Natural killer cell (primary cell): ENCODE results near the gene GGTLC1. TPM values are rescaled to one million over a fixed set of nuclear protein-coding genes. Genes with fewer than 3 reads are reported as not detected.
"Not testable (repeated sequence)": the region's sequence is repeated elsewhere in the genome, so short reads cannot be mapped to it uniquely, and the experiment has no call there.

Experiments used
- ATAC-seq, 3 donors: fragments of 150-1000 bp in 2 of 3; fragments of 200-7000 bp in 1 of 3; cut with Tn5 transposase; 1 replicate in 1 of 3; 2 replicates in 2 of 3; pipeline ENCODE4 v1.10.0; 2021; ENCODE audit warnings: mild to moderate bottlenecking in 2 of 3, moderate library complexity in 2 of 3
- DNase-seq, 2 donors: peaks; one replicate each; pipeline versions ENCODE4 v3.0.0 to v3.0.0-alpha.2; 2013 to 2021; ENCODE audit warnings: mixed read lengths in 1 of 2
- H3K27ac ChIP-seq: one replicate; pipeline ENCODE4 v1.5.1; 2013; ENCODE audit warnings: mild to moderate bottlenecking, low read length
- H3K27me3 ChIP-seq: one replicate; pipeline ENCODE4 v1.6.1; 2013; ENCODE audit warnings: low read length; ENCODE audit not compliant: control insufficient read depth, insufficient read depth
- H3K36me3 ChIP-seq: one replicate; pipeline ENCODE4 v1.6.1; 2013; ENCODE audit warnings: low read length; ENCODE audit not compliant: control insufficient read depth, insufficient read depth
- H3K4me1 ChIP-seq: one replicate; pipeline ENCODE4 v1.6.1; 2013; ENCODE audit warnings: low read length; ENCODE audit not compliant: control insufficient read depth, insufficient read depth
- H3K4me3 ChIP-seq: one replicate; pipeline ENCODE4 v1.5.1; 2013; ENCODE audit warnings: low read length
- H3K9me3 ChIP-seq: one replicate; pipeline ENCODE4 v1.6.1; 2013; ENCODE audit warnings: low read length; ENCODE audit not compliant: control insufficient read depth, insufficient read depth
- H3K27ac Mint-ChIP-seq, 2 donors: one replicate each; pipeline ENCODE4 v1.8.0; 2022; ENCODE audit warnings: mild to moderate bottlenecking in 2 of 2, mixed read lengths in 2 of 2, moderate library complexity in 1 of 2
- H3K27me3 Mint-ChIP-seq, 2 donors: one replicate each; pipeline ENCODE4 v1.8.0; 2022; ENCODE audit warnings: low read depth in 2 of 2, mixed read lengths in 2 of 2
- H3K36me3 Mint-ChIP-seq: one replicate; pipeline ENCODE4 v1.8.0; 2022; ENCODE audit warnings: mixed read lengths
- H3K4me1 Mint-ChIP-seq, 2 donors: one replicate each; pipeline ENCODE4 v1.8.0; 2022; ENCODE audit warnings: mixed read lengths in 2 of 2
- H3K4me3 Mint-ChIP-seq: one replicate; pipeline ENCODE4 v1.8.0; 2022; ENCODE audit warnings: mild to moderate bottlenecking, moderate library complexity, mixed read lengths
- H3K9me3 Mint-ChIP-seq, 2 donors: one replicate each; pipeline ENCODE4 v1.8.0; 2022; ENCODE audit warnings: mixed read lengths in 2 of 2
- WGBS: methylation state at CpG from one replicate; pipeline ENCODE4 v1.1.7; 2013; ENCODE audit warnings: missing lambda C conversion rate; ENCODE audit not compliant: insufficient coverage; 5-methylcytosine and 5-hydroxymethylcytosine counted together
- intact Hi-C: fragments of 100-400 bp; cut with micrococcal nuclease; formaldehyde crosslinking; loops from one replicate; pipeline ENCODE4 v1.14.2; 2022
- total RNA-seq, 4 donors: library from RNA; stranded (reverse); fragments of 120-200 nt in 1 of 4; gene quantifications; one replicate each; pipeline versions ENCODE4 v1.2.3 to v1.2.4, GENCODE V29; 2013 to 2022
- TF ChIP-seq, protein P1 (sequence below): fragments of 200-600 bp; IDR thresholded peaks from one replicate; pipeline ENCODE4 v1.8.0; 2022; ENCODE audit warnings: antibody characterized with exemption

Gene GGTLC1
- total RNA-seq, 3 donors from 2014 or later (not counting 1 experiment from before 2014, with no cell fraction given), result not detected

- H3K4me1 ChIP-seq, DNase-seq, H3K4me1 Mint-ChIP-seq, H3K27ac Mint-ChIP-seq, intact Hi-C loops, H3K27ac ChIP-seq, H3K9me3 ChIP-seq, H3K36me3 ChIP-seq, H3K9me3 Mint-ChIP-seq, H3K4me3 ChIP-seq, H3K36me3 Mint-ChIP-seq, H3K4me3 Mint-ChIP-seq, H3K27me3 ChIP-seq, ATAC-seq: not testable (repeated sequence)
- 37% methylated on average over 5 of the region's 6 CpGs for WGBS
- H3K27me3 Mint-ChIP-seq, result peaks cover 6 to 13% of the 10 kb centered on the region in 2 donors
Observed at GRCh38 chr20:23978457-23978856, 10.1 kb downstream of the GGTLC1 start.

DNA sequence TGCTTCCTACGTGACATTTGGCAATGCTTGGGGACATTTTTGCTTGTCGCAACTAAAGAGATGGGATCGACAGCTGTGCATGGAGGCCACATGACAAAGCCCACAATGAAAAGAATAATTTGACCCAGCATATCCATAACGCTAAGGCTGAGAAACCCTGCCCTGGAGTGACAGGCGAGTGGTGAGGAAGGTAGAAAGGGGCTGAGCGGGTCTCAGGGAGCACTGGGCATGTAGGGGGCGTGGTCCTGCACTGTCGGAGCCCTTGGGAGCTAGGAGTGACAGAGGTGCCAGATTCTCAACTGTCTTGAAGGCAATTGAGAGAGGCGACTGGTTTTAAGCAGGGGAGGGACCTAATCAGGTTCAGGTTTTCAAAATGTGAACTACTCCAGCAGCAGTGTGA, 13.6 kb downstream of the GGTLC1 start:
- H3K9me3 Mint-ChIP-seq, result no peaks in the 10 kb centered on the region
- Histone ChIP-seq H3K27ac (no peak overlapping the region), H3K4me1 (no peaks in the 10 kb centered on the region), H3K36me3 (no peaks in the 10 kb centered on the region), H3K27me3 (no peaks in the 10 kb centered on the region), H3K9me3 (no peaks in the 10 kb centered on the region), H3K4me3 (no peak overlapping the region)
- ATAC-seq, result no peak
- DNase-seq, result no peak
- 68% methylated on average over 9 of the region's 9 CpGs for WGBS
- TF ChIP-seq, protein P1, sequence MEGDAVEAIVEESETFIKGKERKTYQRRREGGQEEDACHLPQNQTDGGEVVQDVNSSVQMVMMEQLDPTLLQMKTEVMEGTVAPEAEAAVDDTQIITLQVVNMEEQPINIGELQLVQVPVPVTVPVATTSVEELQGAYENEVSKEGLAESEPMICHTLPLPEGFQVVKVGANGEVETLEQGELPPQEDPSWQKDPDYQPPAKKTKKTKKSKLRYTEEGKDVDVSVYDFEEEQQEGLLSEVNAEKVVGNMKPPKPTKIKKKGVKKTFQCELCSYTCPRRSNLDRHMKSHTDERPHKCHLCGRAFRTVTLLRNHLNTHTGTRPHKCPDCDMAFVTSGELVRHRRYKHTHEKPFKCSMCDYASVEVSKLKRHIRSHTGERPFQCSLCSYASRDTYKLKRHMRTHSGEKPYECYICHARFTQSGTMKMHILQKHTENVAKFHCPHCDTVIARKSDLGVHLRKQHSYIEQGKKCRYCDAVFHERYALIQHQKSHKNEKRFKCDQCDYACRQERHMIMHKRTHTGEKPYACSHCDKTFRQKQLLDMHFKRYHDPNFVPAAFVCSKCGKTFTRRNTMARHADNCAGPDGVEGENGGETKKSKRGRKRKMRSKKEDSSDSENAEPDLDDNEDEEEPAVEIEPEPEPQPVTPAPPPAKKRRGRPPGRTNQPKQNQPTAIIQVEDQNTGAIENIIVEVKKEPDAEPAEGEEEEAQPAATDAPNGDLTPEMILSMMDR, result no peak
- H3K36me3 Mint-ChIP-seq, result no peaks in the 10 kb centered on the region
- H3K4me3 Mint-ChIP-seq, result no peak overlapping the region
- peaks cover 9 to 17% of the 10 kb centered on the region in 2 donors for H3K27me3 Mint-ChIP-seq
- H3K27ac Mint-ChIP-seq, result no peak overlapping the region
- peaks cover 0 to under 1% of the 10 kb centered on the region in 2 donors for H3K4me1 Mint-ChIP-seq
- intact Hi-C loops, result no loop called here

GRCh38 chr20:23971310-23971709, 17.3 kb downstream of the GGTLC1 start:
- H3K9me3 ChIP-seq, result no peaks in the 10 kb centered on the region

DNA sequence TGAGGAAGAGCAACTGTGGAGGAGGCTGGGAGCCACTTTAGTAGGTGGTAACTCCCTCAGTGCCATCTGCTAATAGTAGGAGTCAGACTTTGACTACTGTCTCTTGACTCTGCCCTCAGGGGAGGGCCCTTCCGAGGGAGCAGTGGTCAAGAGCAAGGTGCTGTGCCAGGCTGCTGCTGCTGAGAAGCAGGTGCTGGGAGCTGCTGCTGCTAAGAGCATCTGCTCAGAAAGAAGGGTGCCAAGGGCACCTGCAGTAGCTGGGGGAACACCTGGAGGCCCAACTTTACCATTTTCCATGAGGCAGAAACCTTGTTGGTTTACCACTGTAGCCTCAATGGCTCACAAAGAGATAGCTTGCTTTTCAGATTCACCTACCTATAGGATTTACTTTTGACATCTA, 18.5 kb downstream of the GGTLC1 start:
- H3K27me3 Mint-ChIP-seq, result peaks cover 25 to 28% of the 10 kb centered on the region in 2 donors
- WGBS, result 76% methylated on average over 1 of the region's 1 CpG
- Histone ChIP-seq H3K27ac (no peak overlapping the region), H3K4me1 (no peaks in the 10 kb centered on the region), H3K27me3 (no peaks in the 10 kb centered on the region), H3K4me3 (no peak overlapping the region), H3K9me3 (no peaks in the 10 kb centered on the region), H3K36me3 (no peaks in the 10 kb centered on the region)
- intact Hi-C loops, result no loop called here
- no peak overlapping the region for H3K4me3 Mint-ChIP-seq
- H3K4me1 Mint-ChIP-seq, result no peaks in the 10 kb centered on the region
- no peaks in the 10 kb centered on the region for H3K36me3 Mint-ChIP-seq
- H3K27ac Mint-ChIP-seq, result no peak overlapping the region
- DNase-seq, result no peak
- TF ChIP-seq, protein P1, result no peak
- peaks cover 0 to 2% of the 10 kb centered on the region in 2 donors for H3K9me3 Mint-ChIP-seq
- peak in 1 of 3 donors; percentile 5 for ATAC-seq

More at GRCh38 chr20:23971310-23971709, 17.3 kb downstream of the GGTLC1 start:
- Histone ChIP-seq H3K27ac (no peak overlapping the region), H3K4me1 (no peaks in the 10 kb centered on the region), H3K4me3 (no peak overlapping the region), H3K27me3 (no peaks in the 10 kb centered on the region), H3K36me3 (no peaks in the 10 kb centered on the region)
- H3K9me3 Mint-ChIP-seq, result peaks cover 0 to 2% of the 10 kb centered on the region in 2 donors
- ATAC-seq (no peak), DNase-seq (no peak)
- H3K36me3 Mint-ChIP-seq, result no peaks in the 10 kb centered on the region
- H3K4me3 Mint-ChIP-seq, result no peak overlapping the region
- H3K27ac Mint-ChIP-seq, result no peak overlapping the region
- TF ChIP-seq, protein P1, result no peak
- no peaks in the 10 kb centered on the region for H3K4me1 Mint-ChIP-seq
- intact Hi-C loops, result no loop called here
- H3K27me3 Mint-ChIP-seq, result peaks cover 14 to 19% of the 10 kb centered on the region in 2 donors
